ENCODE data around the gene POU6F1.
A peak's percentile ranks its signal among the peaks of the same experiment; 100 is the strongest.

Gene POU6F1

DNA sequence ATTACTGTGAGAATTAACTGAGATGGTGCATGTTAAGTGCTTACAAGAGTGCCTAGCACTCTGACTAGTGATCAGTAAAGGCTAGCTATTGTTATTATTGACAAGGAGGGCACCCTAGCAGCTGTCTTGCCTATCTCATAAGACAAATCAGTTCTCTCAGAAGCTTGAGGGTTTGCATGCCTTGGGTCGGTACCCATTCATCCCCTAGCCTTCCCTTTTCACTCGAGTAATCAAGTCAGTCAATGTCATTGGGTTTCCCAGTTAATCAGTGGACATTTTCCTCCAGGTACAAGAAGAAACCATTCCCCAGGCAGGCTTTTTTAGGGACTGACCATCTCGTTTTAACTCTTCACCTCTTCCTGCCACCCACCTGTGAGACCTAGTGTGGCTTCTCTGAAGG is 34.5 kb downstream of the POU6F1 start:
- no peaks in the 10 kb centered on the region for H3K36me3 ChIP-seq
- H3K4me3 ChIP-seq (ENCODE audit: low read depth in 1 of 2, low read length in 1 of 2), result no peak overlapping the region
- H3K27ac ChIP-seq, result no peak overlapping the region
- TF ChIP-seq, protein P1, sequence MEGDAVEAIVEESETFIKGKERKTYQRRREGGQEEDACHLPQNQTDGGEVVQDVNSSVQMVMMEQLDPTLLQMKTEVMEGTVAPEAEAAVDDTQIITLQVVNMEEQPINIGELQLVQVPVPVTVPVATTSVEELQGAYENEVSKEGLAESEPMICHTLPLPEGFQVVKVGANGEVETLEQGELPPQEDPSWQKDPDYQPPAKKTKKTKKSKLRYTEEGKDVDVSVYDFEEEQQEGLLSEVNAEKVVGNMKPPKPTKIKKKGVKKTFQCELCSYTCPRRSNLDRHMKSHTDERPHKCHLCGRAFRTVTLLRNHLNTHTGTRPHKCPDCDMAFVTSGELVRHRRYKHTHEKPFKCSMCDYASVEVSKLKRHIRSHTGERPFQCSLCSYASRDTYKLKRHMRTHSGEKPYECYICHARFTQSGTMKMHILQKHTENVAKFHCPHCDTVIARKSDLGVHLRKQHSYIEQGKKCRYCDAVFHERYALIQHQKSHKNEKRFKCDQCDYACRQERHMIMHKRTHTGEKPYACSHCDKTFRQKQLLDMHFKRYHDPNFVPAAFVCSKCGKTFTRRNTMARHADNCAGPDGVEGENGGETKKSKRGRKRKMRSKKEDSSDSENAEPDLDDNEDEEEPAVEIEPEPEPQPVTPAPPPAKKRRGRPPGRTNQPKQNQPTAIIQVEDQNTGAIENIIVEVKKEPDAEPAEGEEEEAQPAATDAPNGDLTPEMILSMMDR (IDR thresholded peaks at IDR 0.05), result no peak
- H3K27me3 ChIP-seq, result no peaks in the 10 kb centered on the region
- H3K9me3 ChIP-seq, result no peaks in the 10 kb centered on the region
- H3K4me1 ChIP-seq (ENCODE audit: control insufficient read depth in 1 of 2, insufficient read depth in 1 of 2, low read depth in 1 of 2, low read length in 1 of 2), result no peaks in the 10 kb centered on the region

DNA sequence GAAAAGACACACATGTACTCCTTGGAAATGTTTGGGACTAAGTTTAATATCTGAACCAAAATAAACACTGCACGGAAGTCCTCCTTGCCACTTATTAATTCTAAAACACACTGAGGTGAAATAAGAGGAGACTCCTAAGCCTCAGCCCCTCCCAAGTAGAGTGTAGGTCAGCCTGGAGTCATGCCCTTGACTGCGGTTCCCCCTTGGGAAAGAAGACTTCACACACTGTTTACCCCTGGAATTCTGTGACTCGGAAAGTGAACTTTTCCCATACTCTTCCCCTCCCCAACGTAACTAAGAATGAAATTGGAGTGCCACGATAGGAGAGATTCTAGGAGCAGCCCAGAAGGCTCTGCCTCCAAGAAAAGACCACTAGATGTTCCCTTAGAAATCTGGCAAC is 36.3 kb downstream of the POU6F1 start:
- Histone ChIP-seq H3K4me3 (ENCODE audit: low read depth in 1 of 2, low read length in 1 of 2) (no peak overlapping the region), H3K9me3 (no peaks in the 10 kb centered on the region), H3K27me3 (no peaks in the 10 kb centered on the region), H3K27ac (no peak overlapping the region), H3K4me1 (ENCODE audit: control insufficient read depth in 1 of 2, insufficient read depth in 1 of 2, low read depth in 1 of 2, low read length in 1 of 2) (no peaks in the 10 kb centered on the region), H3K36me3 (no peaks in the 10 kb centered on the region)
- TF ChIP-seq, protein P1 (IDR thresholded peaks at IDR 0.05), result no peak

DNA sequence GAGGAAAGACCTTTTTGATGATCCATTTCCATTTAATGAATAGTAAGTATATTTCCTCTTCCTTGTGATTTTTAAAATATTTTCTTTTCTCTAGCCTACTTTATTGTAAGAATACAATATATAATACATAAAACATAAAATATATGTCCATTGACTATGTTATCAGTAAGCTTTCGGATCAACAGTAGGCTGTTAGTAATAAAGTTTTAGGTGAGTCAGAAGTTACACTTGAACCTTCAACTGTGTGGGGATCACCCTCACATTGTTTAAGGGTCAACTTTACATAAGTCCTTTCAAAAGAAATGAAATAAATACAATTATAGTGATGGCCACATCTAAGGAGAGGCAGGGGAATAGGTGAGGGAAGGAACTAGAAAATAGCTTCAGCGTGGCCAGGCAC is 40.0 kb downstream of the POU6F1 start:
- no peaks in the 10 kb centered on the region for H3K9me3 ChIP-seq

DNA sequence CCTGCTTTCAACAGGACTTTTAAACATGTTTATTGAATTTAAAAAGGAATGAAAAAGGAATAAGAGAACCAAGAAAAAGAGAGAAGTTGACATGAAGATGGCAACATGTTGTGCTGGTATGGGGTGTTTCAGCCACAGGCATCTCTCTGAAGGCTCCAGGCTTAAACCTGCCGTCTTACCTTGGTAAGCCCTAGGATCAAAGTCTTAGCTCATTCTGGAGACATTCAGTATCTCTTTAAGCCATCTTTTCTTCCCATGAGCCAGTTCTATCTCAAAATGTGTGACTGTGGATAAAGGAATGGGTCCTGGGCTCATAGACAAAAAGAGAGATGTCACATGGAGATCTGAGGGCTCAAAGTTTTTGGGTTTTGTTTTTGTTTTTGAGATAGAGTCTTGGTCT is 43.4 kb downstream of the POU6F1 start:
- TF ChIP-seq, protein P1 (IDR thresholded peaks at IDR 0.05), result no peak

More for the DNA sequence above, 40.0 kb downstream of the POU6F1 start:
- no peaks in the 10 kb centered on the region for H3K27me3 ChIP-seq
- peaks cover 14 to 15% of the 10 kb centered on the region in 2 experiments for H3K4me1 ChIP-seq (ENCODE audit: control insufficient read depth in 1 of 2, insufficient read depth in 1 of 2, low read depth in 1 of 2, low read length in 1 of 2)
- H3K4me3 ChIP-seq (ENCODE audit: low read depth in 1 of 2, low read length in 1 of 2), result no peak overlapping the region
- no peaks in the 10 kb centered on the region for H3K36me3 ChIP-seq
- TF ChIP-seq, protein P1 (IDR thresholded peaks at IDR 0.05), result no peak
- no peak overlapping the region for H3K27ac ChIP-seq

DNA sequence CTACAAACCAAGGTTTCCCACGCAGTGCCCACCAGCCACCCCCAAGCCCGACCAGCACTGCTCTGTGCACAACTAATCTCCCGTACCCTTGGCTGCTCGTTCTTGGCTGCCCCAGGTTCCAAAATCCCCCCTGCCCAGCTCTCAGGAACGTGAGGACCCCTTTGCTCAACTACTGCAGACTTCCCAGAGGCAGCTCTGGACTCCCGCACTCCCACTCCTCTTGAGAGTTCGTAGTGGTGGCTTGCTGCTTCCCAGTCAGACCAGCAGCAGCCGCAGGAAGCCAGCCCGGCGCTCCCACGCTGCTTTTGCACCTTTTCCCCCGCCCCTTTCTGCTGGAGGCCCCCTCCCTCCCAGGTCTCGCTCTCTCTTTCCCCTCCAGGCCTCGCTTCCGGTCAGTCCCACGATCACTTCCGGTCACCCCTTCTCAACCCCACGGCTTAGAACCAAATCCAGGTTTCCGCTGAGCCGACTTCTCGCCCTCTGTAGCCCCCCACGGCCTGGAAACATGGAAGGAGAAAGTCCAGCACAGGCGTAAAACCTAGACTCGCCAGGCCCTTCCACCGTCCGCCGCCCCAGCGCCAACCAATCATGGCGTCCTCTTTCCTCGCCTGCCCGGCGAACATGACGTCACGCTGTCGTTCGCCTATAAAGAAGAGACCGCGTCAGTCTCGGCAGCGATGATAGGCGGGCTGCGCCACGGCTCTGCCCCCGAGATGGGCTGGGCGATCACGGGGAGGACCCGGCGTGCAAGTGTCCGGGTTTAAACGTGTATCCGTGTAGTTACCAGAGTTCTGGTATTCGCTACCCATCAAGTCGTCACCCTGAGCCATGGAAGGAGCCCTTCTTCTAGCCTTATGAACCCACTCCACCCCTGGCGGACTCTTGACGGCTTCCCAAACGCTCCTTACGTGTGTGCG is 45.1 kb downstream of the POU6F1 start, which contains the start of gene TFCP2:
Gene TFCP2 (minus strand): TSS at position 621 of the 917 bp plus-strand sequence. CDS start 713 bp downstream, outside the sequence.
- Histone ChIP-seq H3K4me3 (ENCODE audit: low read depth in 1 of 2, low read length in 1 of 2) (peak within 1 kb of the TSS; percentile 79 to 90), H3K27me3 (no peaks in the 10 kb centered on the region), H3K36me3 (no peaks in the 10 kb centered on the region), H3K4me1 (ENCODE audit: control insufficient read depth in 1 of 2, insufficient read depth in 1 of 2, low read depth in 1 of 2, low read length in 1 of 2) (peaks cover 31% of the 10 kb centered on the region in 2 experiments), H3K9me3 (no peaks in the 10 kb centered on the region), H3K27ac (peak within 1 kb of the TSS; percentile 91)
- TF ChIP-seq, protein P1 (IDR thresholded peaks at IDR 0.05), result peak; percentile 53

More for the DNA sequence above, 43.4 kb downstream of the POU6F1 start:
- Histone ChIP-seq H3K4me3 (ENCODE audit: low read depth in 1 of 2, low read length in 1 of 2) (no peak overlapping the region), H3K9me3 (no peaks in the 10 kb centered on the region), H3K27me3 (no peaks in the 10 kb centered on the region), H3K4me1 (ENCODE audit: control insufficient read depth in 1 of 2, insufficient read depth in 1 of 2, low read depth in 1 of 2, low read length in 1 of 2) (peaks cover 31% of the 10 kb centered on the region in 2 experiments), H3K27ac (peak overlapping the region; percentile 91), H3K36me3 (no peaks in the 10 kb centered on the region)
